ENCODE measurements around the gene CNFN. TPM values are rescaled to one million over a fixed set of nuclear protein-coding genes. Genes with fewer than 3 reads are reported as not detected.

CNFN gene
- total RNA-seq, 1 experiment from 2014 or later: 0.89 TPM

GRCh38 chr19:42374826-42375376 lies 15.2 kb downstream of the CNFN start:
- no peak overlapping the region for H3K4me3 Mint-ChIP-seq (ENCODE audit: unreplicated experiment)
- CTCF ChIA-PET: interaction anchor here (0.6 kb wide), 1 partner anchor 89 kb away, joined by 3 read pairs; no protein-coding TSS in a partner anchor
- no peaks in the 10 kb centered on the region for H3K9me3 Mint-ChIP-seq (ENCODE audit: unreplicated experiment)
- TF ChIP-seq, protein P1, sequence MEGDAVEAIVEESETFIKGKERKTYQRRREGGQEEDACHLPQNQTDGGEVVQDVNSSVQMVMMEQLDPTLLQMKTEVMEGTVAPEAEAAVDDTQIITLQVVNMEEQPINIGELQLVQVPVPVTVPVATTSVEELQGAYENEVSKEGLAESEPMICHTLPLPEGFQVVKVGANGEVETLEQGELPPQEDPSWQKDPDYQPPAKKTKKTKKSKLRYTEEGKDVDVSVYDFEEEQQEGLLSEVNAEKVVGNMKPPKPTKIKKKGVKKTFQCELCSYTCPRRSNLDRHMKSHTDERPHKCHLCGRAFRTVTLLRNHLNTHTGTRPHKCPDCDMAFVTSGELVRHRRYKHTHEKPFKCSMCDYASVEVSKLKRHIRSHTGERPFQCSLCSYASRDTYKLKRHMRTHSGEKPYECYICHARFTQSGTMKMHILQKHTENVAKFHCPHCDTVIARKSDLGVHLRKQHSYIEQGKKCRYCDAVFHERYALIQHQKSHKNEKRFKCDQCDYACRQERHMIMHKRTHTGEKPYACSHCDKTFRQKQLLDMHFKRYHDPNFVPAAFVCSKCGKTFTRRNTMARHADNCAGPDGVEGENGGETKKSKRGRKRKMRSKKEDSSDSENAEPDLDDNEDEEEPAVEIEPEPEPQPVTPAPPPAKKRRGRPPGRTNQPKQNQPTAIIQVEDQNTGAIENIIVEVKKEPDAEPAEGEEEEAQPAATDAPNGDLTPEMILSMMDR (IDR thresholded peaks at IDR 0.05; ENCODE audit: unreplicated experiment): no peak
- peaks cover 23% of the 10 kb centered on the region for H3K36me3 Mint-ChIP-seq (ENCODE audit: insufficient read depth, unreplicated experiment)
- intact Hi-C loops (cut with micrococcal nuclease): no loop called here
- no peak for DNase-seq (ENCODE audit: unreplicated experiment)
- no peak overlapping the region for H3K27ac Mint-ChIP-seq (ENCODE audit: low read depth, unreplicated experiment)
- POLR2A ChIA-PET: no interaction called here
- no peaks in the 10 kb centered on the region for H3K27me3 Mint-ChIP-seq (ENCODE audit: insufficient read depth, unreplicated experiment)
- BruUV-seq (replicated peaks): no TSS peak
- H3K4me1 Mint-ChIP-seq (ENCODE audit: insufficient read depth, unreplicated experiment): peaks cover 4% of the 10 kb centered on the region

DNA sequence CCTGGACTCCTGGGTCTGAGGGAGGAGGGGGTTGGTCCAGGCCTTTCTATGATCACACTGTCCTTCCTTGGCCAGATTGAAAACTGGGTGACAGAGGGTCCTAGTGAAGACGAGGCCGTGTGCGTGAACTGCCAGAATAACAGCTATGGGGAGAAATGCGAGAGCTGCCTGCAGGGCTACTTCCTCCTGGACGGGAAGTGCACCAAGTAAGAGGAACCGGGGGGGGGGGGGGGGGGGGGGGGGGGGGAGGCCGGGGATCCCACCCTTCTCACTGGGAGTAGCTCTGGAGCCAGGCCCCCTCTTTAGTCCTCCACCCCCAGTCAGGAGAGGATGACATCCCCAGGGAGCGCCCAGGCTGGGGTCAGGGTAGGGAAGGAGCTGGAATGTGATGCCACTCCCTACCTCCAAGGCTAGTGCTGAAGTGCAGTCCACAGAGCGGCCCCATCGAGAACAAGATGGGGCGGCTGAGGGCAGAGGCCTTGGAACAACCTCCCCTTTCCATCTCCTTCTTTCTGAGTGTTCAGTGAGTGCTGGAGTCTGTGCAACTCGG lies 19.4 kb downstream of the CNFN start:
- ChIA-PET POLR2A (no interaction called here), CTCF (interaction anchor here (1.5 kb wide), 1 partner anchor 30 kb away, joined by 3 read pairs; no protein-coding TSS in a partner anchor)
- no peak for DNase-seq (ENCODE audit: unreplicated experiment)
- intact Hi-C loops (cut with micrococcal nuclease): no loop called here
- no peak overlapping the region for H3K27ac Mint-ChIP-seq (ENCODE audit: low read depth, unreplicated experiment)
- no peak overlapping the region for H3K4me3 Mint-ChIP-seq (ENCODE audit: unreplicated experiment)
- H3K9me3 Mint-ChIP-seq (ENCODE audit: unreplicated experiment): no peaks in the 10 kb centered on the region
- TF ChIP-seq, protein P1 (IDR thresholded peaks at IDR 0.05; ENCODE audit: unreplicated experiment): no peak
- H3K36me3 Mint-ChIP-seq (ENCODE audit: insufficient read depth, unreplicated experiment): peaks cover 17% of the 10 kb centered on the region
- no peaks in the 10 kb centered on the region for H3K4me1 Mint-ChIP-seq (ENCODE audit: insufficient read depth, unreplicated experiment)
- H3K27me3 Mint-ChIP-seq (ENCODE audit: insufficient read depth, unreplicated experiment): no peaks in the 10 kb centered on the region
- BruUV-seq (replicated peaks): no TSS peak

DNA sequence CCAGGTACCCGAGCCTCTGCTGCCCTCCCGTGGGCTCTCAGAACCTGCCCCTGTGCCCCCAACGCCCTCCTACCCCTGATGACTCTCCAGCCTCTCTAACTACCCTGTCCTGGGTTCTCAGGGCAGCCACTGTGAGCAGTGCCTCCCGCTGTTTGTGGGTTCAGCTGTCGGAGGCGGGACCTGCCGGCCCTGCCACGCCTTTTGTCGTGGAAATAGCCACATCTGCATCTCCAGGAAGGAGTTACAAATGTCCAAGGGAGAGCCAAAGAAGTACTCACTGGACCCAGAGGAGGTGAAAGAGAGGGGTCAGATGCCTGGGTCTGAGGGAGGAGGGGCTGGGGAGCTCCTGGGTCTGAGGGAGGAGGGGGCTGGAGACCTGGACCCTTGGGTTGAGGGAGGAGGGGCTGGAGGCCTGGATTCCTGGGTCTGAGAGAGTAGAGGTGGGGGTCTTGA lies 20.0 kb downstream of the CNFN start:
- CTCF ChIA-PET: interaction anchor here (1.5 kb wide), 1 partner anchor 31 kb away, joined by 3 read pairs; no protein-coding TSS in a partner anchor
- no peak for DNase-seq (ENCODE audit: unreplicated experiment)
- Mint-ChIP-seq H3K4me1 (ENCODE audit: insufficient read depth, unreplicated experiment) (no peaks in the 10 kb centered on the region), H3K27me3 (ENCODE audit: insufficient read depth, unreplicated experiment) (no peaks in the 10 kb centered on the region), H3K36me3 (ENCODE audit: insufficient read depth, unreplicated experiment) (peaks cover 17% of the 10 kb centered on the region), H3K27ac (ENCODE audit: low read depth, unreplicated experiment) (no peak overlapping the region), H3K4me3 (ENCODE audit: unreplicated experiment) (no peak overlapping the region), H3K9me3 (ENCODE audit: unreplicated experiment) (no peaks in the 10 kb centered on the region)
- intact Hi-C loops (cut with micrococcal nuclease): no loop called here
- POLR2A ChIA-PET: no interaction called here
- TF ChIP-seq, protein P1 (IDR thresholded peaks at IDR 0.05; ENCODE audit: unreplicated experiment): no peak
- BruUV-seq (replicated peaks): no TSS peak

DNA sequence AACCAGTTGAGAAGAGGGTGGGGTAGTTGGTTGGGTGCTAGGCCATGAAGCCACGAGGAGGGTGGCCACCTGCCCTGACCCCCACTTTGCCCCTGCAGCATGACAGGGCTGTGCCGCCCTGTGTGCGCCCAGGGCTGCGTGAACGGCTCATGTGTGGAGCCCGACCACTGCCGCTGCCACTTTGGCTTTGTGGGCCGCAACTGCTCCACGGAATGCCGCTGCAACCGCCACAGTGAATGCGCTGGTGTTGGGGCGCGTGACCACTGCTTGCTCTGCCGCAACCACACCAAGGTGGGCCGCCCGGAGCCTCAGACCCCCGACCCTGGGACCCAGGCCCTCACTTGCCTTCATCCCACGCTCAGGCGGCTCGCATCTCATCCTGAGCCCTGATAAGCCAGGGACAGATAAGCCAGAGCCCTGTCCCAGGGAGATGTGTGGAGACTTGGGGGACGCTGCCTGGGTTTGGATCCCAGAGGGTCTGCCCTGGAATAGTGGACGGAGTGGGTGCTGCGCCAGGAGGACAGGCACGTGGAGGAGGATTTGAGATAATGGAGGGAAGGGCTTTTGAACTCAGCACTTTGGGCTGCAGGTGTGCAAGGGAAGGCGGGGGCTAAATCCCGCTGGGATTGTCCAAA lies 20.5 kb downstream of the CNFN start:
- intact Hi-C loops (cut with micrococcal nuclease): no loop called here

More for the DNA sequence above, 20.5 kb downstream of the CNFN start:
- H3K27me3 Mint-ChIP-seq (ENCODE audit: insufficient read depth, unreplicated experiment): no peaks in the 10 kb centered on the region
- no TSS peak for BruUV-seq (replicated peaks)
- H3K36me3 Mint-ChIP-seq (ENCODE audit: insufficient read depth, unreplicated experiment): peaks cover 17% of the 10 kb centered on the region
- no peaks in the 10 kb centered on the region for H3K9me3 Mint-ChIP-seq (ENCODE audit: unreplicated experiment)
- H3K4me3 Mint-ChIP-seq (ENCODE audit: unreplicated experiment): no peak overlapping the region
- no peak for DNase-seq (ENCODE audit: unreplicated experiment)
- CTCF ChIA-PET: no interaction called here
- TF ChIP-seq, protein P1 (IDR thresholded peaks at IDR 0.05; ENCODE audit: unreplicated experiment): no peak
- POLR2A ChIA-PET: no interaction called here
- no peak overlapping the region for H3K27ac Mint-ChIP-seq (ENCODE audit: low read depth, unreplicated experiment)
- no peaks in the 10 kb centered on the region for H3K4me1 Mint-ChIP-seq (ENCODE audit: insufficient read depth, unreplicated experiment)

All from MCF 10A (cell line).